OCI-LY3 (cell line): ENCODE measurements around the gene SPAG9.

ENCODE experiments used
- H2AFZ ChIP-seq: fragments of 200-600, 300-600 bp; shearing (Covaris generic); 2 replicates; pipeline ENCODE4 v1.6.0; 2014; ENCODE audit warnings: antibody characterized with exemption, low read depth, low read length
- H3K27ac ChIP-seq: fragments of 200-600, 300-600 bp; sonication (generic); 2 replicates; pipeline ENCODE4 v1.5.1; 2014; ENCODE audit warnings: mild to moderate bottlenecking, low read length, moderate library complexity, mixed read lengths
- H3K27me3 ChIP-seq: fragments of 200-600, 300-600 bp; sonication (generic); 2 replicates; pipeline ENCODE4 v1.6.1; 2014; ENCODE audit warnings: low read depth, low read length, mixed read lengths
- H3K36me3 ChIP-seq: fragments of 200-600, 300-600 bp; sonication (generic); replicated peaks from 2 replicates; pipeline ENCODE3; 2014; ENCODE audit warnings: low read depth, low read length, mixed read lengths
- H3K4me1 ChIP-seq: fragments of 300-600, 200-600 bp; sonication (generic); 2 replicates; pipeline ENCODE4 v1.6.1; 2014; ENCODE audit warnings: low read length, mixed read lengths
- H3K4me2 ChIP-seq: fragments of 200-600, 300-600 bp; sonication (generic); 2 replicates; pipeline ENCODE4 v1.6.1; 2014; ENCODE audit warnings: low read length, mixed read lengths
- H3K4me3 ChIP-seq: fragments of 300-600, 200-600 bp; sonication (generic); 2 replicates; pipeline ENCODE4 v1.5.1; 2014; ENCODE audit warnings: antibody characterized with exemption, mild to moderate bottlenecking, low read length, moderate library complexity
- H3K79me2 ChIP-seq: fragments of 300-600, 200-600 bp; shearing (Covaris generic); 2 replicates; pipeline ENCODE4 v1.6.1; 2014; ENCODE audit warnings: mild to moderate bottlenecking, low read length, mixed read lengths
- H3K9ac ChIP-seq: fragments of 300-600, 200-600 bp; shearing (Covaris generic); 2 replicates; pipeline ENCODE4 v1.6.0; 2014; ENCODE audit warnings: mild to moderate bottlenecking, low read length, moderate library complexity
- H3K9me3 ChIP-seq: fragments of 200-600, 300-600 bp; shearing (Covaris generic); 2 replicates; pipeline ENCODE4 v1.6.1; 2014; ENCODE audit warnings: low read length, mixed read lengths; ENCODE audit not compliant: insufficient read depth
- H4K20me1 ChIP-seq: fragments of 200-600, 300-600 bp; sonication (generic); 2 replicates; pipeline ENCODE4 v1.6.1; 2016; ENCODE audit warnings: low read length, mixed read lengths; ENCODE audit not compliant: insufficient read depth
- EZH2phosphoT487 ChIP-seq: fragments of 200-600 bp; shearing (Covaris generic); IDR thresholded peaks from 2 replicates; pipeline ENCODE4 v1.6.1; 2018; ENCODE audit warnings: antibody characterized with exemption, mixed run types, low read depth
- TF ChIP-seq, protein P1 (sequence below): fragments of 200-600, 300-600 bp; sonication (generic); IDR thresholded peaks from 2 replicates; pipeline ENCODE4 v1.5.1; 2014; ENCODE audit warnings: antibody characterized with exemption, low read length, low read depth

SPAG9 gene

DNA sequence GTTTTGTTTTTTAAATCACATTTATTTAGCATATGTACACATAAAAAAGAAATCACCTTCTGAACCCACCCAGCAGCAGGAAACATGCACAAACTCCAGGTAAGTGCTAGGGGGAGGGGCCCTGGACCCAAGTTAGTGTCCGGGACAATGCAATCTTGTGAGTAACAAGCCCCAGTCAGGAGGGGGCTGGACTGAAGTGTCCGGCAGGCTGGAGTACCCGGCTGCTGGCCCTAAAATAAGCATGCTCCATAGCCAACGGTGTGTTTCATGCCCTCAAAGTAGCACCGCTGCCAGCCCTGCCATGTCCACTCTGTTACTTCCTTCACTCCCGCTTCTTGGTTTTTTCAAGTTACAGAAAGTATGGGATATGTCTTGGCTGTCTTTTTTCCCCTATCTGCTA is 102.1 kb downstream of the SPAG9 start:
- no peaks in the 10 kb centered on the region for H3K27me3 ChIP-seq
- no peaks in the 10 kb centered on the region for H3K4me1 ChIP-seq
- H3K79me2 ChIP-seq: no peaks in the 10 kb centered on the region

DNA sequence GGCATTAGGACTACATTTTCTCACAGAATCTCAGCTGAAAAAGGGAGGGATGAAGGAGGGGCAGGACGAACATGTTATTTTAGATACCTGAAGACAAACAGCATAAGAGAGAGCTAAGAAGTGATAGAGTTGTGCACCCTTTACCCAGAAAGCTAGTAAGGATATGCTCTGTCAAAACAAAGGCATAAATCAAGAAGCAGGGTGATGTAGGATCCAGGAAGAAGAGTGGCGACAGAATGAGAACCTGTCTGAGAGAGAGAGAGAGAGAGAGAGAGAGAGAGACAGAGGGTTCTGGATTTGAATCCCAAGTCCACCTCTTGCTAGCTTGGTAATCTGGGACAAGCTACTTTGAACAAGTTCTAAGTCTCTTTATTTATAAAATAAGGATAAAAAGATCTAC is 103.4 kb downstream of the SPAG9 start:
- no peak for TF ChIP-seq EZH2phosphoT487
- TF ChIP-seq, protein P1, sequence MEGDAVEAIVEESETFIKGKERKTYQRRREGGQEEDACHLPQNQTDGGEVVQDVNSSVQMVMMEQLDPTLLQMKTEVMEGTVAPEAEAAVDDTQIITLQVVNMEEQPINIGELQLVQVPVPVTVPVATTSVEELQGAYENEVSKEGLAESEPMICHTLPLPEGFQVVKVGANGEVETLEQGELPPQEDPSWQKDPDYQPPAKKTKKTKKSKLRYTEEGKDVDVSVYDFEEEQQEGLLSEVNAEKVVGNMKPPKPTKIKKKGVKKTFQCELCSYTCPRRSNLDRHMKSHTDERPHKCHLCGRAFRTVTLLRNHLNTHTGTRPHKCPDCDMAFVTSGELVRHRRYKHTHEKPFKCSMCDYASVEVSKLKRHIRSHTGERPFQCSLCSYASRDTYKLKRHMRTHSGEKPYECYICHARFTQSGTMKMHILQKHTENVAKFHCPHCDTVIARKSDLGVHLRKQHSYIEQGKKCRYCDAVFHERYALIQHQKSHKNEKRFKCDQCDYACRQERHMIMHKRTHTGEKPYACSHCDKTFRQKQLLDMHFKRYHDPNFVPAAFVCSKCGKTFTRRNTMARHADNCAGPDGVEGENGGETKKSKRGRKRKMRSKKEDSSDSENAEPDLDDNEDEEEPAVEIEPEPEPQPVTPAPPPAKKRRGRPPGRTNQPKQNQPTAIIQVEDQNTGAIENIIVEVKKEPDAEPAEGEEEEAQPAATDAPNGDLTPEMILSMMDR: no peak
- no peaks in the 10 kb centered on the region for H3K36me3 ChIP-seq
- H2AFZ ChIP-seq: no peak overlapping the region
- H3K4me2 ChIP-seq: no peak overlapping the region
- H4K20me1 ChIP-seq: no peaks in the 10 kb centered on the region
- no peaks in the 10 kb centered on the region for H3K79me2 ChIP-seq
- no peaks in the 10 kb centered on the region for H3K9me3 ChIP-seq
- no peaks in the 10 kb centered on the region for H3K27me3 ChIP-seq
- H3K27ac ChIP-seq: no peak overlapping the region
- no peak overlapping the region for H3K4me3 ChIP-seq
- H3K9ac ChIP-seq: no peak overlapping the region
- H3K4me1 ChIP-seq: no peaks in the 10 kb centered on the region

More for the DNA sequence above, 102.1 kb downstream of the SPAG9 start:
- no peak overlapping the region for H3K27ac ChIP-seq
- no peaks in the 10 kb centered on the region for H4K20me1 ChIP-seq
- no peak overlapping the region for H2AFZ ChIP-seq
- TF ChIP-seq EZH2phosphoT487: no peak
- TF ChIP-seq, protein P1: no peak
- no peak overlapping the region for H3K9ac ChIP-seq
- no peaks in the 10 kb centered on the region for H3K36me3 ChIP-seq
- H3K4me2 ChIP-seq: no peak overlapping the region
- no peak overlapping the region for H3K4me3 ChIP-seq
- H3K9me3 ChIP-seq: no peaks in the 10 kb centered on the region

DNA sequence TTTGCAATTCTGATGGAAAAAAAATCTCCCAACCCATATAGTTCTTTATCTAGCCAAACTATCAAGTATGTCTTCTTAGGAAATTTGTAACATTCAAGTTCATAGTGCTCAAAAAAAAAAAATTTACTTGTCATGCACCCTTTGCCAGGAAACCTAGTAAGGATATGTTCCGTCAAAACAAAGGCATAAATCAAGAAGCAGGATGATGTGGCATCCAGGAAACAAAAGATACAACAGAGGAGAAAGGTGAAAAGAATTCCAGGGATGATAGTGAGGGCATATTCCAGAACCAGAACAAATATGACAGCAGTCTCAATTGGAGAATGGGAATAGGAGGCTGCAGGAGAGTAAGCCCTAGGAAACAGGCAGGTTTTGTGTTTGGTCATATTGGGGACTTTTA is 104.6 kb downstream of the SPAG9 start:
- no peak overlapping the region for H3K9ac ChIP-seq
- H3K4me3 ChIP-seq: no peak overlapping the region
- H3K4me2 ChIP-seq: no peak overlapping the region
- H3K27me3 ChIP-seq: no peaks in the 10 kb centered on the region
- H2AFZ ChIP-seq: no peak overlapping the region
- no peaks in the 10 kb centered on the region for H3K4me1 ChIP-seq
- H3K9me3 ChIP-seq: no peaks in the 10 kb centered on the region
- no peaks in the 10 kb centered on the region for H4K20me1 ChIP-seq
- no peak overlapping the region for H3K27ac ChIP-seq
- no peaks in the 10 kb centered on the region for H3K79me2 ChIP-seq
- H3K36me3 ChIP-seq: no peaks in the 10 kb centered on the region
- TF ChIP-seq, protein P1: no peak
- TF ChIP-seq EZH2phosphoT487: no peak

DNA sequence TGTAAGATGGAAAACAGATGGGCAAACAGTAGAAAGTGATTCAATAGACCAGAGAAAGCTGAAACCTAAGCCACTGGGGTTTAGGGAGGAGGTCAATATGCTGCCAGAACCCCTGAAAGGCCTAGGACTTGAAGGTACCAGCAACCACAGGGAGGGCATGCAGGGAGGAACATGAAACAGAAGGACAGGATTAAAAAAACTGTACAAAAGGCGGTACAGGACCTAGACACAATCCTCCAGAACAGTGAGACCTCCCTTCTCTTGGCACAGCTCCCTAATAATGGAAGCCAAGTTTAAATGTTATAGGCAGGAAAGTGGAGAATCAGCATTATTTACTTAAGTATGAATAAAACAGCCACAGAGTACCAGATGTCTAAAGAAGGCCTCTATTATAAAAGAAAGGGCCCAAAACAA is 105.5 kb downstream of the SPAG9 start:
- no peak overlapping the region for H2AFZ ChIP-seq
- H3K4me1 ChIP-seq: no peaks in the 10 kb centered on the region
- no peaks in the 10 kb centered on the region for H4K20me1 ChIP-seq
- H3K36me3 ChIP-seq: no peaks in the 10 kb centered on the region
- H3K79me2 ChIP-seq: no peaks in the 10 kb centered on the region
- TF ChIP-seq, protein P1: no peak
- no peak for TF ChIP-seq EZH2phosphoT487
- H3K27me3 ChIP-seq: no peaks in the 10 kb centered on the region
- H3K4me3 ChIP-seq: no peak overlapping the region
- H3K9me3 ChIP-seq: no peaks in the 10 kb centered on the region
- H3K9ac ChIP-seq: no peak overlapping the region
- H3K4me2 ChIP-seq: no peak overlapping the region
- H3K27ac ChIP-seq: no peak overlapping the region
